ENCODE measurements around the gene KPNA2.
"Not testable (repeated sequence)": the region's sequence is repeated elsewhere in the genome, so short reads cannot be mapped to it uniquely, and the experiment has no call there.

GRCh38 chr17:67996301-67997171 is 39.0 kb upstream of the KPNA2 start, which contains the start of gene C17orf58:
- TF ChIP-seq, protein P1, sequence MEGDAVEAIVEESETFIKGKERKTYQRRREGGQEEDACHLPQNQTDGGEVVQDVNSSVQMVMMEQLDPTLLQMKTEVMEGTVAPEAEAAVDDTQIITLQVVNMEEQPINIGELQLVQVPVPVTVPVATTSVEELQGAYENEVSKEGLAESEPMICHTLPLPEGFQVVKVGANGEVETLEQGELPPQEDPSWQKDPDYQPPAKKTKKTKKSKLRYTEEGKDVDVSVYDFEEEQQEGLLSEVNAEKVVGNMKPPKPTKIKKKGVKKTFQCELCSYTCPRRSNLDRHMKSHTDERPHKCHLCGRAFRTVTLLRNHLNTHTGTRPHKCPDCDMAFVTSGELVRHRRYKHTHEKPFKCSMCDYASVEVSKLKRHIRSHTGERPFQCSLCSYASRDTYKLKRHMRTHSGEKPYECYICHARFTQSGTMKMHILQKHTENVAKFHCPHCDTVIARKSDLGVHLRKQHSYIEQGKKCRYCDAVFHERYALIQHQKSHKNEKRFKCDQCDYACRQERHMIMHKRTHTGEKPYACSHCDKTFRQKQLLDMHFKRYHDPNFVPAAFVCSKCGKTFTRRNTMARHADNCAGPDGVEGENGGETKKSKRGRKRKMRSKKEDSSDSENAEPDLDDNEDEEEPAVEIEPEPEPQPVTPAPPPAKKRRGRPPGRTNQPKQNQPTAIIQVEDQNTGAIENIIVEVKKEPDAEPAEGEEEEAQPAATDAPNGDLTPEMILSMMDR (IDR thresholded peaks at IDR 0.05), result not testable (repeated sequence)
- not testable (repeated sequence) for TF ChIP-seq POLR2A (IDR thresholded peaks at IDR 0.05)

All from sigmoid colon (tissue), 3 donors.